HG03139 (cell line): ENCODE results near the gene FGFR4.
A peak's percentile ranks its signal among the peaks of the same experiment; 100 is the strongest.

ENCODE experiments used
- ATAC-seq: cut with Tn5 transposase; IDR thresholded peaks from one replicate; pipeline ENCODE4 v1.9.1; 2021; ENCODE audit not compliant: unreplicated experiment

The FGFR4 gene

DNA sequence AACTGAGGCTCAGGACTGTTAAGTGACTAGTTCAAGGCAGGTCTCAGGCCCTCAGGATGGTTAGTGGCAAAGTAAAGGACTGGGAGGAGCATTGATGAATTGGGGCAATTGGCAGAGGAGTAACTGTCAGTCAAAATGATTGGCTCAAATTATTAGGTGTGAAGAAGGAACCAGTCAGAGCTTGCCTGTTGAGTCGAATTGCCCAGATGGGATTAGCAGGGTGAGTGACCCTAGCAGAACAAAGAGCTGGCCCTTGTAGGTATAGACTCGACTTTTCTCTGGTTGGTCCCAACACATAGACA is 44.3 kb downstream of the FGFR4 start:
- no peak for ATAC-seq

- ATAC-seq: no peak
Measured at GRCh38 chr5:177131352-177132135, 44.8 kb downstream of the FGFR4 start.

DNA sequence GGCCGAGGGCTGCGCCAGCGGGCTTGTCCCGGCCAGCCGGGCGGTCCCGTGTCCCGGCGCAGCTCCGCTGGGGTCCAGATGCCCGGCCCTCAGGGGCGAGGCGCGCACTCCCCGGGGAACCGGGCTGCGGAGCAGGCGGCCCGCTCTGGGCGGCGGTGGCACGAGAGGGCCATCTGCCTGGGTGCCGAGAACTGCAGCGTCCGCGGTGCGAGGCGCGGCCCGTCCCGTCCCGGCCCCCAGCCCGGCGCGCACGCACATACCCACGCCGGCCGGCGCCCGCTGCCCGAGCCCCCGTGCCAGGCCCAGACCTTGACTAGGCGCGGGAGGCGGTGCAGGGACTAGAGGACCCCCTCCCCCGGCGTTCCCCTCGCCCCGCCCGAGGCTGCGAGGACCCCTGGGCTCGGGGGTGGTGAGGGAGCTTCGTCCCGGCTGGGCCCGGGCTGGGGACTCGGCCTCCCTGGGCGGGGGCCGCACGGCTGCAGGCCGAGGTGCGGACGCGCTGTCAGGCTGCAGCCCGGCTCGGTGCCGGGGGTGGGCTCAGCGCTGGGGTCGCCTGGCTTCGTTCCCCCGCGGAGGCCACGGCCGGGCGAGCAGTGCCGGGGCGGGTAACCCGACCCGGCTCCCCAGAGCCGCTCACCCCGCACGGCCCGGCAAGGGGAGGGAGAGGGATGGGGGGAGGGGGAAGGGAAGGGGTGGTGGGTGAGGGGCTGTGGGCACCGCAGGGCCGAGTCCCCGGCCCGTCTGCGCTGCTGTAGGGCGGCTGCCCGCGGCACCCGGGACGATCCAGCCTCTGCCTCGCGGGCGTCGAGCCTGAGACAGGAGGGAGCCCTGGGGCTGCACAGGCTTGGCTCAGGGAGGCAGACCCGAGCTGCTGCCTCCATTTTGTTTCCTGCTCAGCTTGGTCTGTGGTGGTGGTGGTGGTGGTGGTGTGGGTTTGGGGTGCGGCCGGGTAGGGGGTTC is 45.7 kb downstream of the FGFR4 start:
- ATAC-seq: no peak

DNA sequence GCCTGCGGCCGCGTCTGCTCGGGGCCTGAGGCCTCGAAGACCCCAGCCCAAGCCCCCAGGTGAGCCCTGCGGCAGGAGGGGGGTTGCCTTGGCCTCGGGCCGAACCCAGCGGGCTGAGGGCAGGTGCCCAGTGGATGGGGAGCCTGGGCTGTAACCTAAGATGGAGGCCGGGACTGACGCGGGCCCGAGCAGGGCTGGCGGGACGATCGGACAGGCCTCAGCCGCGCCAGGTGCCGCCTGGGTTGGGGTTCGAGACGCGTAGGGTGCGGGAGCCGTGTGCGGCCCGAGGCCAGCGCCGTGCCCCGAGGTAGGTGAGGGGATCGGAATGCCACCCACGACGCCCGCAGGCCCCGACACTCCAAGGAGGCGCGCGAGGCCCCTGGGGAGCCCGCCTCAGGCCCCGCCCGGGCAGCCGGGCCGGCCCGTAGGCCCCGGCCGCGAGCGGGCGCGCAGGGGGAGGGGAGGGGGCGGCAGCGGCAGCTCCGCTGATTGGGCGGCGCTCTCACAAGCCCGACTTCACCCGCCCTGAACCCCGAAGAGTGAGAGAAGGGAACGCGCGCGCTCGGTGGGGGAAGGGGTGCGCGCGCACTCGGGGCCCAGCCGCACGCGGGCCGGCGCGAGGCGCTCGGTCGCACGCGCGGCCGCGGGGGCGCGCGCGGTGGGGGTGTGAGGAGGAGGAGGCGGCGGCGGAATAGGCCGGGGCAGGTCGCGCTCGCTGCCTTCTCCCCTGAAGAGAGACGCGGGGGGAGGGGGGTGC is 46.6 kb downstream of the FGFR4 start, which contains the start of gene NSD1:
Gene NSD1 (plus strand): TSS at position 678 of the 757 bp plus-strand sequence. CDS start 1,331 bp downstream, outside the sequence.
- ATAC-seq: peak; percentile 52

DNA sequence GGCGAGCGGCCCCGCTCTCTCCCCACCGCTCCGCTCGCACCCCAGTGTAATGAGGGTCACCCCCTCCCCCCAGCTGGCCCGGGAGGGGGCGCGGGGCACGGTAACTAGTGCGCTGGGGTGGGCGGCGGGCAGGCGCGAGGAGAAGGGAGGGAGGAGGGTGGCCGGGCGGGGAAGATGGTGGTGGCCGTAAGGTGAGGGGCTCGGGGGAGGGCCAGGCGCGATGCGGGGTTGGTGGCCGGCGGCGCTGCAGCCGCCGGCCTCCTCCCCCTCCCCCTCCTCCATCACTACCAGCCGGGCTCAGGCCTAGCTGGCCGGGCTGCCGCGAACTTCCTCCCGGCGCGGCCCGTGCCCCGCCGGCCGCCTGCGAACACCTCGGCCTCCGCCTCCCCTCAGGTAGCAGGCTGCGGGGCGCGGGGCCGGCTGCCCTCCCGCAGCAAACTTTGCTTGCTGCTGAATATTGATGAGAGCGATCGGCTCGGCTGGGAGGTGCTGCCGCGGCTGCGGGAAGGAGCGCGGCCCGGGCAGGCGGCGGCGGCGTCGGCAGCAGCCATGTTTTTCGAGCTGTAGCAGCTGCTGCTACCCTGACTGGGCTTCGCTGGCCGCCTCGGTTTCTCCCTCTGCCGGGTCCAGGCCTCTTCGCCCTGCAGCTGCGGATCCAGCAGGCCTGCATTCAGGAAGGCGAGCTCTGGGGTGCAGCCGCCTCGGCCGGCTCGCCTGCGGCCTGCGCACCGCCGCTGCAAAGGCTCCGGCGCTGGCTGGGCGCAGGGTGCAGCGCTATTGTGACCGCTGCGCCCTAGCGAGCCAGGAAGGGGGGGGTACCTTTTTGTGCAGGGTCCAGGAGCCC is 47.4 kb downstream of the FGFR4 start:
- ATAC-seq: peak; percentile 30

DNA sequence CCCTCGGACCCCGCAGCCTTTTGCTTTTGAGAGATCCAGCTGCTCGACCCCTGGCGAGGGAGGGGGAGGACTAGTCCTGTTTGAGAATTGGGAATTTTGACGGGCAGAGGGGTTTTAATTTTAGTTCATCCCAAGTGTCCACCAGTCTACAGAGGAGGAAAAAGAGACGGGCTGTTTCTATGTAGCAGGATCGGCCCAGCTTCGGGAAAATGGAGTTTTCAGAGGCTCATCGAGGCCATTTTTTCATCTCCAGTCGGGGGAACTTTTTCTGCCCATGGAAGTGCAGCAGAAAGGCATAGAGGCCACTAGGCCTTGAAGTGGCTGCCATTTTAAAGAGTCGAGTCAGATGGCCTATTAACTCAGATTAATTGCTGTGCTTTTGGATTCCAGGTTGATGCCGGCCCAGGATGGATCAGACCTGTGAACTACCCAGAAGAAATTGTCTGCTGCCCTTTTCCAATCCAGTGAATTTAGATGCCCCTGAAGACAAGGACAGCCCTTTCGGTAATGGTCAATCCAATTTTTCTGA is 48.0 kb downstream of the FGFR4 start:
- no peak for ATAC-seq

GRCh38 chr5:177140312-177140711 is 53.6 kb downstream of the FGFR4 start:
- no peak for ATAC-seq

- ATAC-seq: no peak
Measured at GRCh38 chr5:177141496-177141895, 54.8 kb downstream of the FGFR4 start.

DNA sequence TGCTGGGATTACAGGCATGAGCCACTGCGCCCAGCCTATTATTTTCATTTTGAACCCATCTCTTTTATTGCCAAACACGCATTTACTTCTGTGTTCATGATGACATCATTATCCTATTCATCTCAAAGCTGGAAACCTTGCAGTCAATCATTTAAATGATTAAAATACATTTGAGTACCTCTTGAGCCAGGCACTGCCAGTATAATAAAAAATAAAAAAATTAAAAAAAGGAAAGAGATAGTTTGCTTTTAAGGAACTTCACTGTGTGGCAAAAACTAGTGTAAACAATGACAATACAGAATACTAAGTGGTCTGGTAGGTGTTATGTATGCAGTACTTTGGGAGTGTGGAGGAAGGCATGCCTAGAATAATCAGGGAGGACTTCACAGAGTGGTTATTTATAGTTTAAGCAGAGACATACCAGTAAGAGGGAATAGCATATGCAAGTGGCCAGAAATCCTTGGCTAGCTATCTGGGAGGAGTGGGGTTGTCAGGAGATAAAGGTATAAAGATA is 55.4 kb downstream of the FGFR4 start:
- no peak for ATAC-seq

DNA sequence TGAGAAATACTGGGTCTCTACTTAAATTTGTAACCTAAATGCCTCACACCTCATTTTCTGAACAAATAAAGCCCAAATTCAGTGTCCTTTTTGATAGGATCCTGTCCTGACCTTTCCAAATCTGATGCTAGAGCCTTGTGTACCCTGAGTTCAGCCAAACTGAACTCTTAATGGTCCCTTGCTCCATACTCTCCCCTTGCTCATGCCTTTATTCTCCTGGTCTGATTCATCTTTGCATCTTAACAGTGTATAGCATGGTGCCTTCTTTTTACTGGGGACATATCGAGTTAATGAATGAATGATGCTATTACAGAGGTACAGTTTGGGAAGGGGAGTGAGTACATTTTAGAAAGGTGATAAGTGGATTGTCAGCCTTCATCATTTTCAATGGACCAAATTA is 56.1 kb downstream of the FGFR4 start:
- no peak for ATAC-seq

DNA sequence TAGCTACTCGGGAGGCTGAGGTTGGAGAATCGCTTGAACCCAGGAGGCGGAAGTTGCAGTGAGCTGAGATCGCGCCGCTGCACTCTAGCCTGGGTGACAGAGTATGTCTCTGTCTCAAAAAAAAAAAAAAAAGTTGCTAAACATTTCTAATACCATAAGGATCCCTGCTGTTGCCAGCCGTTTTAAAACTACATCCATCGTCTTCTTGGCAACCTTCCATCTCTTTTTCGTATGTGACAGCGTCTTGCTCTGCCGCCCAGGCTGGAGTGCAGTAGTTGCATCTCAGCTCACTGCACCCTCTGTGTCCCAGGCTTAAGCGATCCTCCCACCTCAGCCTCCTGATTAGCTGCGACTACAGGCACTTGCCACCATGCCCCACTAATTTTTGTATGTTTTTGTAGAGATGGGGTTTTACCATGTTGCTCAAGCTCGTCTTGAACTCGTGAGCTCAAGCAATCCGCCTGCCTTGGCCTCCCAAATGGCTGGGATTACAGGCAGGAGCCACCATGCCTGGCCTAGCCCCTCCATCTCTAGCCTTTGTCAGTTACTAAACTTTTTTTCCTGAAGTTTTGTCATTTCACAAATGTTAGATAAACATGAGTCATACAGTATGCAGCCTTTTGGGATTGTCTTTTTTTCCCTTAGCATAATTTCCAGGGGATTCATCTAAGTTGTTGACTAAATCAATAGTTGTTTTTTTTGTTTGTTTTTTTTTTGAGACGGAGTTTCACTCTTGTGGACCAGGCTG is 60.4 kb downstream of the FGFR4 start:
- ATAC-seq: no peak
